ENCODE results near the gene RRM1. TPM values are rescaled to one million over a fixed set of nuclear protein-coding genes. Genes with fewer than 3 reads are reported as not detected.

Gene RRM1
- total RNA-seq, 3 donors from 2014 or later, result 29.5 to 63.4 (median 36.3) TPM

DNA sequence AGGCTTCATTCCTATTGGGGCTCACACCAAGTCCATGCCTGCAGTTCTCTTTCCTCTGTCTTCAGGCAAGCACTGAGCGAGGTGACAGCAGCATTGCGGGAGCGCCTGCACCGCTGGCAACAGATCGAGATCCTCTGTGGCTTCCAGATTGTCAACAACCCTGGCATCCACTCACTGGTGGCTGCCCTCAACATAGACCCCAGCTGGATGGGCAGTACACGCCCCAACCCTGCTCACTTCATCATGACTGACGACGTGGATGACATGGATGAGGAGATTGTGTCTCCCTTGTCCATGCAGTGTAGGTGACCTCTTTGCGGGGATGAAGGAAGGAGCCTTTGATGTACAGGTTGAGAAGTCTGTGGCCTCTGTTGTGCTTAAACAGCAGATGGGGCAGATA, 11.4 kb upstream of the RRM1 start:
- intact Hi-C loops (cut with DNase I, micrococcal nuclease), result no loop called here
- ATAC-seq, result no peak

DNA sequence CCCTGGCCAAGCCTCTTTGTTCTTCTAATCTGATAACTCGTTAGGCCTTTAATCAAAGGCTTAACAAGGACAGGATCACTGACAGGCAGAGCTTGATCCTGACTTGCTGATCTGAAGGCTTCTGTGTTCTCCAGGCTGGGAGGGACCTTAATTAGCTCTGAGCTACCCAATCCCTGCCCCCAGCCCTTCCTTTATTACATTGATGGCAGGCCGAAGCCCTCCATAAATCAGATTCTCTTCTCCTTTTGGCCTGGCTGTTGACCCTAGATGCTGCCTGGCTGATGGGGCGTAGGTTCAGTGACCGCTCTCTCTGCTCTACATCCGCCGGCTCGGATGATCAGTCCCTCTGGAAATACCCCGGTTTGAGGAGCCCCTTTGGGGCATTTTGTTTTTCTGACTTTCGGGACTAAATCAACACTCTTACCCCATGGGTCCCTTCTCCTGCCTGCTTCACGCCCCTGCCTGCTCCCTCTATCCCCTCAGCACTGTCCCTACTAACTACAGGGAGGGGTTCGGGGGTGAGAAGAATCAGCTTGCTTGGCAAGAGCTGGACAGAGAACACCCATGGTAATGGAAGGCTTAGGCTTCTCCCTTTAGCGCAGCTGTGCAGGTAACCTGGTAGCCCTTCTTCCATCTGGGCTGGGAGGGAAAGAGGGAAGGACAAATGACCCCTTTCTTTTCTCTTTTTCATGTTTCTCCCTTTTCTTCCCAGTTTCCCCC, 10.0 kb upstream of the RRM1 start:
- Histone ChIP-seq H3K4me3 (no peak overlapping the region), H3K36me3 (ENCODE audit: low read depth) (no peaks in the 10 kb centered on the region), H3K9me3 (no peaks in the 10 kb centered on the region), H3K4me1 (ENCODE audit: low read depth) (no peaks in the 10 kb centered on the region)
- TF ChIP-seq, protein P1, sequence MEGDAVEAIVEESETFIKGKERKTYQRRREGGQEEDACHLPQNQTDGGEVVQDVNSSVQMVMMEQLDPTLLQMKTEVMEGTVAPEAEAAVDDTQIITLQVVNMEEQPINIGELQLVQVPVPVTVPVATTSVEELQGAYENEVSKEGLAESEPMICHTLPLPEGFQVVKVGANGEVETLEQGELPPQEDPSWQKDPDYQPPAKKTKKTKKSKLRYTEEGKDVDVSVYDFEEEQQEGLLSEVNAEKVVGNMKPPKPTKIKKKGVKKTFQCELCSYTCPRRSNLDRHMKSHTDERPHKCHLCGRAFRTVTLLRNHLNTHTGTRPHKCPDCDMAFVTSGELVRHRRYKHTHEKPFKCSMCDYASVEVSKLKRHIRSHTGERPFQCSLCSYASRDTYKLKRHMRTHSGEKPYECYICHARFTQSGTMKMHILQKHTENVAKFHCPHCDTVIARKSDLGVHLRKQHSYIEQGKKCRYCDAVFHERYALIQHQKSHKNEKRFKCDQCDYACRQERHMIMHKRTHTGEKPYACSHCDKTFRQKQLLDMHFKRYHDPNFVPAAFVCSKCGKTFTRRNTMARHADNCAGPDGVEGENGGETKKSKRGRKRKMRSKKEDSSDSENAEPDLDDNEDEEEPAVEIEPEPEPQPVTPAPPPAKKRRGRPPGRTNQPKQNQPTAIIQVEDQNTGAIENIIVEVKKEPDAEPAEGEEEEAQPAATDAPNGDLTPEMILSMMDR (IDR thresholded peaks at IDR 0.05), result no peak
- intact Hi-C loops (cut with DNase I, micrococcal nuclease), result no loop called here
- DNase-seq, result no peak
- no peak for ATAC-seq

More for the DNA sequence above, 11.4 kb upstream of the RRM1 start:
- Histone ChIP-seq H3K4me1 (ENCODE audit: low read depth) (no peaks in the 10 kb centered on the region), H3K9me3 (no peaks in the 10 kb centered on the region), H3K36me3 (ENCODE audit: low read depth) (no peaks in the 10 kb centered on the region), H3K4me3 (no peak overlapping the region)
- TF ChIP-seq, protein P1 (IDR thresholded peaks at IDR 0.05), result no peak
- DNase-seq, result no peak

DNA sequence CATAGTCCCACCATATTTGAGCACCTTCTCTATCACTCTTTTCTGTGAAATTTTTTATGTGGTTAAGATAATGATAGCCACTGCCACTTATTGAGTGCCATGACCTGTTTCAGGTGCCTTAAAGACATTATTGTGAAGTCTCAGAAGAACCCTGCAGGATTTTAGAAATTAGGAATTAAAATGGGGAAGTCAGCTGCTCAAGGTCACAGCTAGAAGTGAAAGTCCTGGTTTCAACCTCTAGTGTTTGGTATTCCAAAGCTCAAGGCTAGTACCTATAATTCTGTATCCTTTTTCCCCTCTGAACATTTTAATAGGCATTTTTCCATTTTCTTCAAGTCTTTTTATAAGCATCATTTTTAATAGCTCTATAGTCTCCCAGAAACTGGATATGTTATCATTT, 9.0 kb upstream of the RRM1 start:
- DNase-seq (no peak), ATAC-seq (no peak)
- intact Hi-C loops (cut with DNase I, micrococcal nuclease), result no loop called here
- Histone ChIP-seq H3K36me3 (ENCODE audit: low read depth) (no peaks in the 10 kb centered on the region), H3K9me3 (no peaks in the 10 kb centered on the region), H3K4me1 (ENCODE audit: low read depth) (no peaks in the 10 kb centered on the region), H3K4me3 (no peak overlapping the region)
- TF ChIP-seq, protein P1 (IDR thresholded peaks at IDR 0.05), result no peak

DNA sequence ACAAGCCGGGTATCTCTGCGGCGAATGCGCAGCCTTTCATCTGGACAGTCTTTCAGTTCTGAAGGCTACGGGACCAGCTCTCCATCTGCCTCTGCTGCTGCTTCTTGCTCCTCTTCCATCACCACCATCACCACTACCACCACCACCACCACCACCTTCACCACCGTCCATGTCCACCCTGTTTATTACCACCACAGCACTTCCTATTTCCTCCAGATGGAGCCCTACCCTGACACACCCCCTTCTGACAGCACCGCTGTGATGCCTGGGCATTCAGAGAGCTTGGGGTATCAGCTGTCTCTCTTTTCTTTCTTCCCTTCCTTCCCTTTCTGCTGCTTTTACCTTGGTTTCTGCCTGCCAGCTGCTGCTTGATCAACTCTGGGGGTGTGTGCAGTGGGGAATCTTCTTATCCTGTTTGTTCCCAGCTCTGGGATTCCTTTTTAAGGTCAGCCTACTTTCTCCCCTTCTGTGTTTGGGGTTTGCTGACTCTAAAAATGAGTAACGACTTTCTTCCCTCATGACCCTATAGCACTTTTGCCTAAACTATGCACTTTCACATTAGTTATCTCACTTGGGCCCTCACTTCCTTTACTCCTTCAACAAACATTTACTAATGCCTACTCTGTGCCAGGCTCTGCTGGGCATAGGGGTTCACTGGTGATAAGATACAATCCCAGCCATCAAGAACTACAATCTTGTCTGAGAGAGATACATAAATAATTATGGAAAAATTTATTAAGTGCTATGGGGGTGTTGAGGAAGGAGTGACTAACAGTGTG, 7.8 kb upstream of the RRM1 start:
- DNase-seq (no peak), ATAC-seq (peak; percentile 42)
- TF ChIP-seq, protein P1 (IDR thresholded peaks at IDR 0.05), result no peak
- H3K4me3 ChIP-seq, result no peak overlapping the region
- no peaks in the 10 kb centered on the region for H3K36me3 ChIP-seq (ENCODE audit: low read depth)
- intact Hi-C loops (cut with DNase I, micrococcal nuclease), result no loop called here
- no peaks in the 10 kb centered on the region for H3K4me1 ChIP-seq (ENCODE audit: low read depth)
- H3K9me3 ChIP-seq, result no peaks in the 10 kb centered on the region

DNA sequence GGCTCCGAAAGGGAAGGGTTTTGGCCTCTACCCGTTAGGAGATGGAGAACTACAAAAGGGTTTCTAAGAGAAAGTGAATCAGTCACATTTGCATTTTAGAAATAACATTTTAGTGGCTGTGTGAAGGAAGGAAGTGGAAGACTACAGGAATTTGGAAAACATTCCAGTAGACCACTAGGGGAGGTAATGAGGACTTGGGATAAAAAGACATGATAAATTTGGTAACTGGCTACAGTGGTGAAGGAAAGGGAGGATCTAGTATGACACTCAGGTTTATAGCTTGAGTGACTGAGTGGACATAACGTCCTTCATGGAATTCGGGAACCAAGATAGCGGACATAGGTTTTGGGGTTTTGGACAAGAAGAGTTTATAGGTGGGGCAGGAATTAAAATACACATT, 7.0 kb upstream of the RRM1 start:
- ATAC-seq, result no peak
- intact Hi-C loops (cut with DNase I, micrococcal nuclease), result no loop called here
- H3K36me3 ChIP-seq (ENCODE audit: low read depth), result no peaks in the 10 kb centered on the region
- TF ChIP-seq, protein P1 (IDR thresholded peaks at IDR 0.05), result no peak
- H3K4me1 ChIP-seq (ENCODE audit: low read depth), result no peaks in the 10 kb centered on the region
- no peak for DNase-seq
- no peak overlapping the region for H3K4me3 ChIP-seq
- H3K9me3 ChIP-seq, result no peaks in the 10 kb centered on the region

Measured in mucosa of descending colon (tissue), 3 donors.